Liver (tissue), 9 donors: ENCODE results near the gene MSLN. TPM values are rescaled to one million over a fixed set of nuclear protein-coding genes. Genes with fewer than 3 reads are reported as not detected.

ENCODE experiments used
- DNase-seq: peaks from one replicate; pipeline ENCODE4 v3.0.0-alpha.2; 2017; ENCODE audit warnings: low spot score
- H3K27ac ChIP-seq, 2 donors: one replicate each; pipeline ENCODE4 v1.7.0; 2013; ENCODE audit warnings: inconsistent platforms in 2 of 2, low read length in 2 of 2, control low read depth in 1 of 2, low read depth in 1 of 2, mild to moderate bottlenecking in 1 of 2
- H3K27me3 ChIP-seq, 4 donors: one replicate each; pipeline versions ENCODE4 v1.6.1 to v1.7.0; 2013; ENCODE audit warnings: low read length in 3 of 4, inconsistent platforms in 1 of 4, mild to moderate bottlenecking in 1 of 4, moderate library complexity in 1 of 4; ENCODE audit not compliant: control insufficient read depth in 4 of 4, insufficient read depth in 4 of 4
- H3K36me3 ChIP-seq, 4 donors: one replicate each; pipeline versions ENCODE4 v1.6.1 to v1.7.0; 2013; ENCODE audit warnings: low read length in 3 of 4, mild to moderate bottlenecking in 3 of 4, low read depth in 1 of 4, moderate library complexity in 1 of 4; ENCODE audit not compliant: control insufficient read depth in 4 of 4, insufficient read depth in 3 of 4
- H3K4me1 ChIP-seq, 4 donors: one replicate each; pipeline versions ENCODE4 v1.6.1 to v1.7.0; 2013; ENCODE audit warnings: low read length in 3 of 4, mild to moderate bottlenecking in 3 of 4, moderate library complexity in 1 of 4; ENCODE audit not compliant: control insufficient read depth in 4 of 4, insufficient read depth in 4 of 4
- H3K4me3 ChIP-seq, 3 donors: one replicate each; pipeline versions ENCODE4 v1.6.1 to v1.7.0; 2013; ENCODE audit warnings: low read length in 3 of 3, control low read depth in 1 of 3, low read depth in 1 of 3, mild to moderate bottlenecking in 1 of 3
- H3K9ac ChIP-seq, 2 donors: one replicate each; pipeline ENCODE4 v1.7.0; 2013; ENCODE audit warnings: low read length in 2 of 2, mild to moderate bottlenecking in 2 of 2, moderate library complexity in 2 of 2, control low read depth in 1 of 2, low read depth in 1 of 2
- H3K9me3 ChIP-seq, 4 donors: one replicate each; pipeline versions ENCODE4 v1.6.1 to v1.7.0; 2013; ENCODE audit warnings: low read length in 3 of 4; ENCODE audit not compliant: control insufficient read depth in 4 of 4
- EGR1 ChIP-seq, 2 donors: IDR thresholded peaks; 2 replicates each; pipeline ENCODE4 v1.6.1; 2016 to 2018; ENCODE audit warnings: antibody characterized with exemption in 2 of 2, low read depth in 2 of 2
- FOXA1 ChIP-seq: IDR thresholded peaks from 2 replicates; pipeline ENCODE4 v1.6.1; 2016; ENCODE audit warnings: antibody characterized with exemption
- FOXA2 ChIP-seq: IDR thresholded peaks from 2 replicates; pipeline ENCODE4 v1.6.1; 2016; ENCODE audit warnings: antibody characterized with exemption
- GABPA ChIP-seq, 2 donors: IDR thresholded peaks in 1 of 2; conservative IDR thresholded peaks in 1 of 2; 2 replicates each; pipeline ENCODE4 v1.6.1; 2016; ENCODE audit warnings: antibody characterized with exemption in 2 of 2, mild to moderate bottlenecking in 1 of 2, moderate library complexity in 1 of 2
- HNF4A ChIP-seq, 2 donors: conservative IDR thresholded peaks; 2 replicates each; pipeline ENCODE4 v1.6.1; 2016; ENCODE audit warnings: antibody characterized with exemption in 2 of 2, mild to moderate bottlenecking in 2 of 2
- HNF4G ChIP-seq: IDR thresholded peaks from 2 replicates; pipeline ENCODE4 v1.6.1; 2016; ENCODE audit warnings: antibody characterized with exemption
- JUND ChIP-seq, 2 donors: IDR thresholded peaks; 2 replicates each; pipeline ENCODE4 v1.6.1; 2016; ENCODE audit warnings: antibody characterized with exemption in 2 of 2
- NR2F2 ChIP-seq: IDR thresholded peaks from 2 replicates; pipeline ENCODE4 v1.6.1; 2016; ENCODE audit warnings: antibody characterized with exemption
- RAD21 ChIP-seq, 2 donors: IDR thresholded peaks; 2 replicates each; pipeline ENCODE4 v1.6.1; 2016; ENCODE audit warnings: antibody characterized with exemption in 2 of 2, mild to moderate bottlenecking in 2 of 2
- RXRA ChIP-seq, 2 donors: IDR thresholded peaks; 2 replicates each; pipeline ENCODE4 v1.6.1; 2017 to 2018; ENCODE audit warnings: antibody characterized with exemption in 2 of 2, mild to moderate bottlenecking in 1 of 2
- SP1 ChIP-seq: IDR thresholded peaks from 2 replicates; pipeline ENCODE4 v1.6.1; 2018; ENCODE audit warnings: antibody characterized with exemption, mild to moderate bottlenecking
- TAF1 ChIP-seq: conservative IDR thresholded peaks from 2 replicates; pipeline ENCODE4 v1.6.1; 2016; ENCODE audit warnings: antibody characterized with exemption, mild to moderate bottlenecking
- YY1 ChIP-seq: IDR thresholded peaks from 2 replicates; pipeline ENCODE4 v1.6.1; 2016; ENCODE audit warnings: antibody characterized with exemption, mild to moderate bottlenecking
- WGBS: extraction: QIAGEN DNeasy Blood & Tissue Kit; methylation state at CpG from one replicate; pipeline ENCODE4 v1.1.7; 2013; 5-methylcytosine and 5-hydroxymethylcytosine counted together
- polyA plus RNA-seq, 2 donors: library from polyadenylated mRNA; stranded (reverse) in 1 of 2; unstranded in 1 of 2; fragments of 200-250 nt in 1 of 2; fragments of >200 nt in 1 of 2; fragmentation: Nextera tagmentation in 1 of 2; extraction: Ambion mirVana in 1 of 2; gene quantifications; one replicate each; pipeline versions ENCODE4 v1.2.1 to v1.2.3, GENCODE V29; 2013 to 2015
- total RNA-seq, 2 donors: library from RNA; depleted of rRNA; stranded (reverse); fragments of >200 nt; gene quantifications; one replicate each; pipeline ENCODE4 v1.2.3, GENCODE V29; 2014
- TF ChIP-seq, protein P1 (sequence below): IDR thresholded peaks from 2 replicates; pipeline ENCODE4 v1.6.1; 2016; ENCODE audit warnings: antibody characterized with exemption
- TF ChIP-seq, protein P2 (sequence below): IDR thresholded peaks from 2 replicates; pipeline ENCODE4 v1.6.1; 2016; ENCODE audit warnings: antibody characterized with exemption
- TF ChIP-seq, protein P3 (sequence below): fragments of 150-350 bp; IDR thresholded peaks from 2 replicates; pipeline ENCODE4 v1.5.1; 2017; ENCODE audit warnings: improper control_type of control experiment, low read depth, low read length; ENCODE audit not compliant: missing input control
- TF ChIP-seq, protein P4 (sequence below): IDR thresholded peaks from 2 replicates; pipeline ENCODE4 v1.6.1; 2016; ENCODE audit warnings: antibody characterized with exemption, mild to moderate bottlenecking
- TF ChIP-seq, protein P5 (sequence below): IDR thresholded peaks from 2 replicates; pipeline ENCODE4 v1.6.1; 2016; ENCODE audit warnings: antibody characterized with exemption
- donor health status: healthy.
- donor health status: healthy.
- donor health status: healthy.
- donor health status: healthy.
- donor health status: healthy.

The MSLN gene
- total and polyA plus RNA-seq, 4 donors: 0.03 to 0.65 (median 0.08) TPM; not detected in 1

DNA sequence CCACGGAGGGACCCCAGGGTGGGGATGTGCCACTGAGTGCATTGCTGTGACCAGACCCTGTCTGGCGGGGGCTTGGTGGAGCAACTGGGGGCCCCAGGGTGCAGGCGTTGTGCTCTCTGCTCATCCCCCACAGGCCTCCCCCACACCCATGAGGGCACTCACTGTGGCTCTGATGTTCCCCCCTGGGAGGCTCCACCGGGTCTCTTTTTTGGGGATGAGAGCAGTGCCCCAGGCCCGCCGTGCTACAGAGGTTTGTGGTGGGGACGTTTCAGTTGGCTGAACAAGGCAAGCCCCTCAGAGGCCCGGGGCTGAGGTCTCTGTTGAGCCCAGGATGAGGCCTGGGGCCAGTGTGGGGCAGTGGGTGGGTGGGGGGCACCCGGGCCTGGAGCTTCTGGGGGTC is 36.8 kb upstream of the MSLN start (continued):
- TF ChIP-seq, protein P1, sequence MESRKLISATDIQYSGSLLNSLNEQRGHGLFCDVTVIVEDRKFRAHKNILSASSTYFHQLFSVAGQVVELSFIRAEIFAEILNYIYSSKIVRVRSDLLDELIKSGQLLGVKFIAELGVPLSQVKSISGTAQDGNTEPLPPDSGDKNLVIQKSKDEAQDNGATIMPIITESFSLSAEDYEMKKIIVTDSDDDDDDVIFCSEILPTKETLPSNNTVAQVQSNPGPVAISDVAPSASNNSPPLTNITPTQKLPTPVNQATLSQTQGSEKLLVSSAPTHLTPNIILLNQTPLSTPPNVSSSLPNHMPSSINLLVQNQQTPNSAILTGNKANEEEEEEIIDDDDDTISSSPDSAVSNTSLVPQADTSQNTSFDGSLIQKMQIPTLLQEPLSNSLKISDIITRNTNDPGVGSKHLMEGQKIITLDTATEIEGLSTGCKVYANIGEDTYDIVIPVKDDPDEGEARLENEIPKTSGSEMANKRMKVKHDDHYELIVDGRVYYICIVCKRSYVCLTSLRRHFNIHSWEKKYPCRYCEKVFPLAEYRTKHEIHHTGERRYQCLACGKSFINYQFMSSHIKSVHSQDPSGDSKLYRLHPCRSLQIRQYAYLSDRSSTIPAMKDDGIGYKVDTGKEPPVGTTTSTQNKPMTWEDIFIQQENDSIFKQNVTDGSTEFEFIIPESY: no peak

DNA sequence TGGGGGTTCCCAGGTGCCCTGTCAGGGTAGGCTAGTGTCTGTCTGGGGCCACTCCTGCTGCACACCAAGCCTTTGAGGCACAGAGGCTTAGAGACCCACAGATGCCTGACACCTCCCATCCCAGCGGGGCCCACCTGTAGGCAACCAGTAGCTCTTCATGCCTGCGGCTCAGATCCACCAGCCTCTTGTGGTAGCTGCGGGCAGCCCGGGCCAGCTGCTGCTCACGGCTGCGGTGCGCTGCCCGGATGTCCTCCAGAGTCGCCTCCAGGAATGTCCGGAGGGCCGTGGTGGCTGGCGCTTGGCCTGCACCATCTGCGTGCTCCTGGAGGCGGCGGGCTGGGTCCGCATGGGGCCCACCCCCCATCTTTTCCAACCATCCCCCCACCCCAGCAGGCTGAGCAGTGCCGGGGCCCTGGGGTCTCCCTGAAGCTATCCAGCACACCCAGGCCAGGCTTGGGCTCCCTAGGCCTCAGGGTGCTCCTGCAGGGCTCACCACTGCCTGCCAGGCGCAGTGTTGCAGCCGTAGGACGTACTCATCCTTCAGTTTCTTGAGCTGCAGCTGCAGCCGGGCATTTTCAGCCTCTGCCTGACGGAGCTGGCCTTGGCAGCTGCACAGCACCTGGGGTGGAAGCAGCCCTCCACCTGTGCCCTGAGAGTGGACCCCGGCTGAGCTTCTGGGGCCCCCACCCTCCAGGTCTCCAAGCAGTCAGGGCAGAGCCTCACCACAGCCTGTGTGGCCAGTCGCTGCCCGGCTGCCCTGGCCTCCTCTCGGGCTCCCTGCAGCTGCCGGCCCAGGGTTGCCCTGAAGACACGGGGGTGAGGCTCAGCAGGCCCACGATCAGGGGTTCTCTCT is 36.1 kb upstream of the MSLN start:
- no peaks in the 10 kb centered on the region for H3K9me3 ChIP-seq
- peaks cover 0 to 2% (median 0%) of the 10 kb centered on the region in 4 donors for H3K27me3 ChIP-seq
- H3K36me3 ChIP-seq: no peaks in the 10 kb centered on the region
- DNase-seq: no peak
- no peak overlapping the region for H3K4me3 ChIP-seq
- WGBS: 75% methylated on average over 29 of the region's 29 CpGs
- TF ChIP-seq HNF4A (conservative IDR thresholded peaks at IDR 0.05): no peak
- no peak for TF ChIP-seq FOXA1
- no peak for TF ChIP-seq NR2F2
- TF ChIP-seq, protein P2, sequence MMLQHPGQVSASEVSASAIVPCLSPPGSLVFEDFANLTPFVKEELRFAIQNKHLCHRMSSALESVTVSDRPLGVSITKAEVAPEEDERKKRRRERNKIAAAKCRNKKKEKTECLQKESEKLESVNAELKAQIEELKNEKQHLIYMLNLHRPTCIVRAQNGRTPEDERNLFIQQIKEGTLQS: no peak
- TF ChIP-seq SP1: no peak
- TF ChIP-seq RXRA (IDR thresholded peaks at IDR 0.05): no peak
- no peak for TF ChIP-seq YY1
- TF ChIP-seq, protein P3, sequence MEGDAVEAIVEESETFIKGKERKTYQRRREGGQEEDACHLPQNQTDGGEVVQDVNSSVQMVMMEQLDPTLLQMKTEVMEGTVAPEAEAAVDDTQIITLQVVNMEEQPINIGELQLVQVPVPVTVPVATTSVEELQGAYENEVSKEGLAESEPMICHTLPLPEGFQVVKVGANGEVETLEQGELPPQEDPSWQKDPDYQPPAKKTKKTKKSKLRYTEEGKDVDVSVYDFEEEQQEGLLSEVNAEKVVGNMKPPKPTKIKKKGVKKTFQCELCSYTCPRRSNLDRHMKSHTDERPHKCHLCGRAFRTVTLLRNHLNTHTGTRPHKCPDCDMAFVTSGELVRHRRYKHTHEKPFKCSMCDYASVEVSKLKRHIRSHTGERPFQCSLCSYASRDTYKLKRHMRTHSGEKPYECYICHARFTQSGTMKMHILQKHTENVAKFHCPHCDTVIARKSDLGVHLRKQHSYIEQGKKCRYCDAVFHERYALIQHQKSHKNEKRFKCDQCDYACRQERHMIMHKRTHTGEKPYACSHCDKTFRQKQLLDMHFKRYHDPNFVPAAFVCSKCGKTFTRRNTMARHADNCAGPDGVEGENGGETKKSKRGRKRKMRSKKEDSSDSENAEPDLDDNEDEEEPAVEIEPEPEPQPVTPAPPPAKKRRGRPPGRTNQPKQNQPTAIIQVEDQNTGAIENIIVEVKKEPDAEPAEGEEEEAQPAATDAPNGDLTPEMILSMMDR: no peak
- TF ChIP-seq TAF1: no peak
- TF ChIP-seq, protein P1: no peak
- TF ChIP-seq GABPA (IDR thresholded peaks at IDR 0.05 in 1 of 2, conservative IDR thresholded peaks at IDR 0.05 in 1 of 2): no peak
- TF ChIP-seq FOXA2: no peak
- TF ChIP-seq RAD21 (IDR thresholded peaks at IDR 0.05): no peak
- TF ChIP-seq HNF4G: no peak
- TF ChIP-seq, protein P4, sequence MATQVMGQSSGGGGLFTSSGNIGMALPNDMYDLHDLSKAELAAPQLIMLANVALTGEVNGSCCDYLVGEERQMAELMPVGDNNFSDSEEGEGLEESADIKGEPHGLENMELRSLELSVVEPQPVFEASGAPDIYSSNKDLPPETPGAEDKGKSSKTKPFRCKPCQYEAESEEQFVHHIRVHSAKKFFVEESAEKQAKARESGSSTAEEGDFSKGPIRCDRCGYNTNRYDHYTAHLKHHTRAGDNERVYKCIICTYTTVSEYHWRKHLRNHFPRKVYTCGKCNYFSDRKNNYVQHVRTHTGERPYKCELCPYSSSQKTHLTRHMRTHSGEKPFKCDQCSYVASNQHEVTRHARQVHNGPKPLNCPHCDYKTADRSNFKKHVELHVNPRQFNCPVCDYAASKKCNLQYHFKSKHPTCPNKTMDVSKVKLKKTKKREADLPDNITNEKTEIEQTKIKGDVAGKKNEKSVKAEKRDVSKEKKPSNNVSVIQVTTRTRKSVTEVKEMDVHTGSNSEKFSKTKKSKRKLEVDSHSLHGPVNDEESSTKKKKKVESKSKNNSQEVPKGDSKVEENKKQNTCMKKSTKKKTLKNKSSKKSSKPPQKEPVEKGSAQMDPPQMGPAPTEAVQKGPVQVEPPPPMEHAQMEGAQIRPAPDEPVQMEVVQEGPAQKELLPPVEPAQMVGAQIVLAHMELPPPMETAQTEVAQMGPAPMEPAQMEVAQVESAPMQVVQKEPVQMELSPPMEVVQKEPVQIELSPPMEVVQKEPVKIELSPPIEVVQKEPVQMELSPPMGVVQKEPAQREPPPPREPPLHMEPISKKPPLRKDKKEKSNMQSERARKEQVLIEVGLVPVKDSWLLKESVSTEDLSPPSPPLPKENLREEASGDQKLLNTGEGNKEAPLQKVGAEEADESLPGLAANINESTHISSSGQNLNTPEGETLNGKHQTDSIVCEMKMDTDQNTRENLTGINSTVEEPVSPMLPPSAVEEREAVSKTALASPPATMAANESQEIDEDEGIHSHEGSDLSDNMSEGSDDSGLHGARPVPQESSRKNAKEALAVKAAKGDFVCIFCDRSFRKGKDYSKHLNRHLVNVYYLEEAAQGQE: no peak
- TF ChIP-seq, protein P5, sequence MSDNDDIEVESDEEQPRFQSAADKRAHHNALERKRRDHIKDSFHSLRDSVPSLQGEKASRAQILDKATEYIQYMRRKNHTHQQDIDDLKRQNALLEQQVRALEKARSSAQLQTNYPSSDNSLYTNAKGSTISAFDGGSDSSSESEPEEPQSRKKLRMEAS: no peak
- no peak for TF ChIP-seq EGR1 (IDR thresholded peaks at IDR 0.05; ENCODE audit: low read depth in 2 of 2)
- no peak for TF ChIP-seq JUND (IDR thresholded peaks at IDR 0.05)
- H3K4me1 ChIP-seq: peaks cover 16 to 32% (median 31%) of the 10 kb centered on the region in 4 donors
- no peak overlapping the region for H3K9ac ChIP-seq
- H3K27ac ChIP-seq: no peak overlapping the region
